ENCODE results near the gene CHPF2. TPM values are rescaled to one million over a fixed set of nuclear protein-coding genes. Genes with fewer than 3 reads are reported as not detected.

The CHPF2 gene
- total RNA-seq, 1 experiment from 2014 or later: 19.5 TPM

GRCh38 chr7:151225948-151226510 lies 6.3 kb upstream of the CHPF2 start:
- Histone ChIP-seq H2AFZ (ENCODE audit: low read depth, low read length, poor library complexity, severe bottlenecking) (no peak overlapping the region), H3K9me3 (ENCODE audit: control insufficient read depth in 1 of 2, insufficient read depth in 1 of 2, low read depth in 1 of 2, low read length in 2 of 2) (no peaks in the 10 kb centered on the region), H3K9ac (ENCODE audit: low read length) (peak overlapping the region; percentile 90), H3K79me2 (ENCODE audit: insufficient read depth, low read length) (peaks cover 29% of the 10 kb centered on the region), H3K4me2 (ENCODE audit: low read length) (peak overlapping the region; percentile 88), H3K4me3 (replicated peaks in 1 of 2; ENCODE audit: low read depth in 1 of 2, low read length in 2 of 2) (peak overlapping the region; percentile 76 to 83), H4K20me1 (ENCODE audit: insufficient read depth) (no peaks in the 10 kb centered on the region), H3K36me3 (ENCODE audit: control insufficient read depth in 1 of 2, insufficient read depth in 2 of 2, low read length in 2 of 2) (peaks cover 19 to 36% of the 10 kb centered on the region in 2 experiments; a peak in 3 of 4 replicates), H3K27me3 (ENCODE audit: insufficient read depth, low read length) (no peaks in the 10 kb centered on the region), H3K4me1 (ENCODE audit: control insufficient read depth in 1 of 2, insufficient read depth in 2 of 2, low read length in 2 of 2) (peaks cover 9 to 17% of the 10 kb centered on the region in 2 experiments), H3K27ac (ENCODE audit: low read depth, low read length) (0 out of 2 replicates have a peak overlapping the region, but pooled peaks have one; percentile 66), H3K9me2 (ENCODE audit: insufficient read depth) (no peaks in the 10 kb centered on the region)
- ChIA-PET RAD21 (ENCODE audit: low non-redundant PET in 1 of 2, low total read pairs in 2 of 2, uncharacterized antibody in 2 of 2, unreplicated experiment in 2 of 2) (no interaction called here), CTCF (no interaction called here), POLR2A (interaction anchor here (1.3 kb wide), 1 partner anchor 51 kb away, joined by 4 read pairs; no protein-coding TSS in a partner anchor)
- TF ChIP-seq JUND (IDR thresholded peaks at IDR 0.05) (no peak), FOSL1 (IDR thresholded peaks at IDR 0.05; ENCODE audit: low read depth) (no peak)
- ATAC-seq (no peak), DNase-seq (ENCODE audit: low read depth, low spot score) (no peak)
- intact Hi-C loops (cut with micrococcal nuclease): no loop called here
- no TSS peak for BruUV-seq (replicated peaks)

- ChIA-PET CTCF (interaction anchor here (1.2 kb wide), 1 partner anchor 102 kb away, joined by 5 read pairs; no protein-coding TSS in a partner anchor), POLR2A (interaction anchor here (1.2 to 1.8 kb wide), 4 partner anchors 12 to 216 kb away, joined by 4 to 5 read pairs (median 4); no protein-coding TSS in a partner anchor), RAD21 (ENCODE audit: low non-redundant PET in 1 of 2, low total read pairs in 2 of 2, uncharacterized antibody in 2 of 2, unreplicated experiment in 2 of 2) (no interaction called here)
- peaks cover 11 to 22% of the 10 kb centered on the region in 2 experiments for H3K4me1 ChIP-seq (ENCODE audit: control insufficient read depth in 1 of 2, insufficient read depth in 2 of 2, low read length in 2 of 2)
- peak overlapping the region; percentile 66 for H3K27ac ChIP-seq (ENCODE audit: low read depth, low read length)
- peak overlapping the region; percentile 76 to 83 for H3K4me3 ChIP-seq (replicated peaks in 1 of 2; ENCODE audit: low read depth in 1 of 2, low read length in 2 of 2)
- H3K4me2 ChIP-seq (ENCODE audit: low read length): peak overlapping the region; percentile 88
- H3K36me3 ChIP-seq (ENCODE audit: control insufficient read depth in 1 of 2, insufficient read depth in 2 of 2, low read length in 2 of 2): peaks cover 19 to 36% of the 10 kb centered on the region in 2 experiments; a peak in 3 of 4 replicates
- peak overlapping the region; percentile 90 for H3K9ac ChIP-seq (ENCODE audit: low read length)
- H3K9me3 ChIP-seq (ENCODE audit: control insufficient read depth in 1 of 2, insufficient read depth in 1 of 2, low read depth in 1 of 2, low read length in 2 of 2): no peaks in the 10 kb centered on the region
- TSS peak; percentile 32 for BruUV-seq (replicated peaks)
- no peaks in the 10 kb centered on the region for H3K27me3 ChIP-seq (ENCODE audit: insufficient read depth, low read length)
- no peak for DNase-seq (ENCODE audit: low read depth, low spot score)
- H3K79me2 ChIP-seq (ENCODE audit: insufficient read depth, low read length): peaks cover 29% of the 10 kb centered on the region
- TF ChIP-seq ELF1 (IDR thresholded peaks at IDR 0.05; ENCODE audit: borderline replicate concordance, low read depth) (no peak), POLR2AphosphoS5 (IDR thresholded peaks at IDR 0.05; ENCODE audit: low read depth, low read length) (no peak), RAD21 (IDR thresholded peaks at IDR 0.05; ENCODE audit: low read depth) (no peak), SP1 (IDR thresholded peaks at IDR 0.05; ENCODE audit: low read depth) (no peak), ZFX (IDR thresholded peaks at IDR 0.05) (no peak), CBX3 (IDR thresholded peaks at IDR 0.05; ENCODE audit: low read depth) (no peak), FOSL1 (IDR thresholded peaks at IDR 0.05; ENCODE audit: low read depth) (no peak), SIN3A (IDR thresholded peaks at IDR 0.05; ENCODE audit: low read depth) (no peak), EZH2 (IDR thresholded peaks at IDR 0.05) (no peak), EGR1 (IDR thresholded peaks at IDR 0.05; ENCODE audit: low read depth) (no peak), ATF3 (IDR thresholded peaks at IDR 0.05) (no peak)
- TF ChIP-seq, protein P1, sequence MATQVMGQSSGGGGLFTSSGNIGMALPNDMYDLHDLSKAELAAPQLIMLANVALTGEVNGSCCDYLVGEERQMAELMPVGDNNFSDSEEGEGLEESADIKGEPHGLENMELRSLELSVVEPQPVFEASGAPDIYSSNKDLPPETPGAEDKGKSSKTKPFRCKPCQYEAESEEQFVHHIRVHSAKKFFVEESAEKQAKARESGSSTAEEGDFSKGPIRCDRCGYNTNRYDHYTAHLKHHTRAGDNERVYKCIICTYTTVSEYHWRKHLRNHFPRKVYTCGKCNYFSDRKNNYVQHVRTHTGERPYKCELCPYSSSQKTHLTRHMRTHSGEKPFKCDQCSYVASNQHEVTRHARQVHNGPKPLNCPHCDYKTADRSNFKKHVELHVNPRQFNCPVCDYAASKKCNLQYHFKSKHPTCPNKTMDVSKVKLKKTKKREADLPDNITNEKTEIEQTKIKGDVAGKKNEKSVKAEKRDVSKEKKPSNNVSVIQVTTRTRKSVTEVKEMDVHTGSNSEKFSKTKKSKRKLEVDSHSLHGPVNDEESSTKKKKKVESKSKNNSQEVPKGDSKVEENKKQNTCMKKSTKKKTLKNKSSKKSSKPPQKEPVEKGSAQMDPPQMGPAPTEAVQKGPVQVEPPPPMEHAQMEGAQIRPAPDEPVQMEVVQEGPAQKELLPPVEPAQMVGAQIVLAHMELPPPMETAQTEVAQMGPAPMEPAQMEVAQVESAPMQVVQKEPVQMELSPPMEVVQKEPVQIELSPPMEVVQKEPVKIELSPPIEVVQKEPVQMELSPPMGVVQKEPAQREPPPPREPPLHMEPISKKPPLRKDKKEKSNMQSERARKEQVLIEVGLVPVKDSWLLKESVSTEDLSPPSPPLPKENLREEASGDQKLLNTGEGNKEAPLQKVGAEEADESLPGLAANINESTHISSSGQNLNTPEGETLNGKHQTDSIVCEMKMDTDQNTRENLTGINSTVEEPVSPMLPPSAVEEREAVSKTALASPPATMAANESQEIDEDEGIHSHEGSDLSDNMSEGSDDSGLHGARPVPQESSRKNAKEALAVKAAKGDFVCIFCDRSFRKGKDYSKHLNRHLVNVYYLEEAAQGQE (IDR thresholded peaks at IDR 0.05; ENCODE audit: low read depth): no peak
- TF ChIP-seq, protein P2, sequence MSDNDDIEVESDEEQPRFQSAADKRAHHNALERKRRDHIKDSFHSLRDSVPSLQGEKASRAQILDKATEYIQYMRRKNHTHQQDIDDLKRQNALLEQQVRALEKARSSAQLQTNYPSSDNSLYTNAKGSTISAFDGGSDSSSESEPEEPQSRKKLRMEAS (IDR thresholded peaks at IDR 0.05): no peak
- TF ChIP-seq, protein P3, sequence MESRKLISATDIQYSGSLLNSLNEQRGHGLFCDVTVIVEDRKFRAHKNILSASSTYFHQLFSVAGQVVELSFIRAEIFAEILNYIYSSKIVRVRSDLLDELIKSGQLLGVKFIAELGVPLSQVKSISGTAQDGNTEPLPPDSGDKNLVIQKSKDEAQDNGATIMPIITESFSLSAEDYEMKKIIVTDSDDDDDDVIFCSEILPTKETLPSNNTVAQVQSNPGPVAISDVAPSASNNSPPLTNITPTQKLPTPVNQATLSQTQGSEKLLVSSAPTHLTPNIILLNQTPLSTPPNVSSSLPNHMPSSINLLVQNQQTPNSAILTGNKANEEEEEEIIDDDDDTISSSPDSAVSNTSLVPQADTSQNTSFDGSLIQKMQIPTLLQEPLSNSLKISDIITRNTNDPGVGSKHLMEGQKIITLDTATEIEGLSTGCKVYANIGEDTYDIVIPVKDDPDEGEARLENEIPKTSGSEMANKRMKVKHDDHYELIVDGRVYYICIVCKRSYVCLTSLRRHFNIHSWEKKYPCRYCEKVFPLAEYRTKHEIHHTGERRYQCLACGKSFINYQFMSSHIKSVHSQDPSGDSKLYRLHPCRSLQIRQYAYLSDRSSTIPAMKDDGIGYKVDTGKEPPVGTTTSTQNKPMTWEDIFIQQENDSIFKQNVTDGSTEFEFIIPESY (IDR thresholded peaks at IDR 0.05; ENCODE audit: extremely low read depth, insufficient replicate concordance, low read length): no peak
- peak; percentile 5 for ATAC-seq
- no peak overlapping the region for H2AFZ ChIP-seq (ENCODE audit: low read depth, low read length, poor library complexity, severe bottlenecking)
- H4K20me1 ChIP-seq (ENCODE audit: insufficient read depth): no peaks in the 10 kb centered on the region
- no peaks in the 10 kb centered on the region for H3K9me2 ChIP-seq (ENCODE audit: insufficient read depth)
- intact Hi-C loops (cut with micrococcal nuclease): no loop called here
Observed at GRCh38 chr7:151226560-151226874, 5.8 kb upstream of the CHPF2 start.

All from HCT116 (cell line).